HepG2 (cell line): ENCODE results near the gene CCL27. TPM values are rescaled to one million over a fixed set of nuclear protein-coding genes. Genes with fewer than 3 reads are reported as not detected.

ENCODE experiments used
- ATAC-seq: fragments of 200-7000 bp; cut with Tn5 transposase; 3 replicates; pipeline ENCODE4 v1.9.1; 2020; ENCODE audit warnings: mild to moderate bottlenecking, moderate library complexity
- BruUV-seq: library from RNA; stranded (reverse); fragments of 400-500 nt; replicated peaks from 2 replicates; lab custom pipeline; 2021; lab: Mats Ljungman, UMichigan
- CTCF ChIA-PET: fragments of 300-600 bp; formaldehyde crosslinking; extraction: SDS; loops from one replicate; lab custom pipeline; 2021; ENCODE audit warnings: low total read pairs, inconsistent platforms, low intra/inter-chr PET ratio; lab: Yijun Ruan, JAX
- POLR2A ChIA-PET: fragments of 350-600 bp; sonication (Branson Sonifier 250); formaldehyde crosslinking; loops from one replicate; lab custom pipeline; 2020; ENCODE audit warnings: antibody characterized with exemption, inconsistent platforms; lab: Yijun Ruan, JAX
- DNase-seq: peaks from one replicate; pipeline ENCODE4 v3.0.0-alpha.2; 2015; ENCODE audit warnings: low spot score
- FAIRE-seq: peaks from 3 replicates; lab custom pipeline; 2011; peaks lifted over from hg19 to GRCh38; lab: Jason Lieb, UNC
- H2AFZ ChIP-seq: one replicate; pipeline ENCODE4 v1.6.1; 2011; ENCODE audit warnings: low read length, inconsistent platforms
- H3K27ac ChIP-seq: fragments of 300-600 bp; 3 replicates; pipeline ENCODE4 v1.8.0; 2011; ENCODE audit warnings: mixed run types, mild to moderate bottlenecking, mixed read lengths, low read length, inconsistent platforms; ENCODE audit not compliant: insufficient read depth; ENCODE audit errors: extremely low read length
- H3K27me3 ChIP-seq, 2 experiments: fragments of 200-600 bp in 1 of 2; 2 replicates in 1 of 2; 3 replicates in 1 of 2; pipeline versions ENCODE4 v1.6.0 to v1.8.0; 2011; ENCODE audit warnings: low read length in 2 of 2, mild to moderate bottlenecking in 2 of 2, moderate library complexity in 2 of 2, inconsistent platforms in 1 of 2; ENCODE audit not compliant: insufficient read depth in 2 of 2, control insufficient read depth in 1 of 2
- H3K36me3 ChIP-seq, 2 experiments: fragments of 200-600 bp in 1 of 2; replicated peaks in 1 of 2; 2 replicates in 1 of 2; 3 replicates in 1 of 2; pipeline versions ENCODE4 v1.5.1 to v1.8.0; 2011; ENCODE audit warnings: low read length in 2 of 2, inconsistent platforms in 1 of 2; ENCODE audit not compliant: insufficient read depth in 2 of 2, control insufficient read depth in 1 of 2
- H3K4me1 ChIP-seq: 2 replicates; pipeline ENCODE4 v1.5.1; 2012; ENCODE audit warnings: low read length, inconsistent platforms; ENCODE audit not compliant: insufficient read depth
- H3K4me2 ChIP-seq: 2 replicates; pipeline ENCODE4 v1.6.0; 2011; ENCODE audit warnings: low read depth, low read length, inconsistent platforms
- H3K4me3 ChIP-seq, 3 experiments: fragments of 200-600 bp in 1 of 3; sonication (generic), shearing (Covaris generic) in 1 of 3; replicated peaks in 1 of 3; 2 replicates each; pipeline ENCODE4 v1.5.1; 2011 to 2016; ENCODE audit warnings: low read length in 3 of 3, inconsistent platforms in 2 of 3, low read depth in 2 of 3, mild to moderate bottlenecking in 2 of 3, control low read depth in 1 of 3, mixed read lengths in 1 of 3; ENCODE audit not compliant: insufficient read depth in 1 of 3
- H3K79me2 ChIP-seq: one replicate; pipeline ENCODE4 v1.6.1; 2011; ENCODE audit warnings: low read length, inconsistent platforms; ENCODE audit not compliant: insufficient read depth
- H3K9ac ChIP-seq: 2 replicates; pipeline ENCODE4 v1.6.0; 2011; ENCODE audit warnings: mild to moderate bottlenecking, low read depth, low read length, inconsistent platforms; ENCODE audit not compliant: insufficient read depth
- H3K9me3 ChIP-seq: 2 replicates; pipeline ENCODE4 v1.5.1; 2012; ENCODE audit warnings: mild to moderate bottlenecking, low read length
- H4K20me1 ChIP-seq: 2 replicates; pipeline ENCODE4 v1.6.0; 2011; ENCODE audit warnings: inconsistent platforms, mild to moderate bottlenecking, low read length, moderate library complexity; ENCODE audit not compliant: insufficient read depth
- AKAP8 ChIP-seq: sonication (generic); formaldehyde crosslinking; IDR thresholded peaks from 2 replicates; pipeline ENCODE4 v1.5.1; 2020; ENCODE audit warnings: mild to moderate bottlenecking, missing genetic modification reagents
- ATF2 ChIP-seq: sonication (generic); formaldehyde crosslinking; IDR thresholded peaks from 2 replicates; pipeline ENCODE4 v1.4.0; 2020; ENCODE audit warnings: missing genetic modification reagents
- ETS1 ChIP-seq: sonication (generic); formaldehyde crosslinking; IDR thresholded peaks from 2 replicates; pipeline ENCODE4 v1.4.0; 2020; ENCODE audit warnings: missing genetic modification reagents
- HOXA5 ChIP-seq: sonication (generic); formaldehyde crosslinking; IDR thresholded peaks from 2 replicates; pipeline ENCODE4 v1.4.0; 2020; ENCODE audit warnings: missing genetic modification reagents
- PRPF4 ChIP-seq: fragments of 200-400 bp; formaldehyde crosslinking; IDR thresholded peaks from 2 replicates; pipeline ENCODE4 v1.6.1; 2016; ENCODE audit warnings: low read length, low read depth; ENCODE audit not compliant: poor library complexity, severe bottlenecking
- SKI ChIP-seq: fragments of 450-650 bp; IDR thresholded peaks from one replicate; pipeline ENCODE4 v1.6.1; 2018; ENCODE audit warnings: mild to moderate bottlenecking; ENCODE audit not compliant: partially characterized antibody
- SNRNP70 ChIP-seq: fragments of 200-400 bp; formaldehyde crosslinking; IDR thresholded peaks from 2 replicates; pipeline ENCODE4 v1.6.1; 2017; ENCODE audit warnings: mild to moderate bottlenecking, low read depth, low read length, moderate library complexity
- STAT6 ChIP-seq: sonication (generic); formaldehyde crosslinking; IDR thresholded peaks from 2 replicates; pipeline ENCODE4 v1.4.0; 2020; ENCODE audit warnings: missing genetic modification reagents, mild to moderate bottlenecking, borderline replicate concordance
- THAP9 ChIP-seq: sonication (generic); formaldehyde crosslinking; IDR thresholded peaks from 2 replicates; pipeline ENCODE4; 2020; ENCODE audit warnings: missing genetic modification reagents, mild to moderate bottlenecking, borderline replicate concordance
- TSC22D2 ChIP-seq: sonication (generic); formaldehyde crosslinking; IDR thresholded peaks from 2 replicates; pipeline ENCODE4 v1.5.1; 2020; ENCODE audit warnings: missing genetic modification reagents, mild to moderate bottlenecking, borderline replicate concordance
- ZGPAT ChIP-seq: IDR thresholded peaks from 2 replicates; pipeline ENCODE4 v1.6.1; 2016; ENCODE audit warnings: mild to moderate bottlenecking
- ZNF441 ChIP-seq: sonication (generic); formaldehyde crosslinking; IDR thresholded peaks from 2 replicates; pipeline ENCODE4 v1.7.0; 2021; ENCODE audit warnings: missing genetic modification reagents, borderline replicate concordance
- WGBS: methylation state at CpG from one replicate; pipeline ENCODE4 v1.1.6; 2017; ENCODE audit warnings: low lambda C conversion rate; 5-methylcytosine and 5-hydroxymethylcytosine counted together
- in situ Hi-C: cut with HindIII; loops from 2 replicates; pipeline ENCODE4 v1.10.0; 2017; ENCODE audit warnings: low pct_unique_long_range_greater_than_20kb; ENCODE audit not compliant: extremely low pct_ligation_motif_present
- intact Hi-C: fragments of 100-400 bp; cut with micrococcal nuclease; formaldehyde crosslinking; loops from one replicate; pipeline ENCODE4 v1.10.0; 2022; ENCODE audit not compliant: unreplicated experiment
- polyA plus RNA-seq, 8 experiments: library from polyadenylated mRNA; depleted of rRNA in 3 of 8; stranded (reverse) in 7 of 8; unstranded in 1 of 8; fragments of >200 nt; fragmentation: Illumina TruSeq in 4 of 8; extraction: Trizol in 4 of 8; gene quantifications; 2 replicates each; pipeline versions ENCODE4 v1.2.1 to v1.2.3, GENCODE V29; 2011 to 2016; ENCODE audit warnings: low read depth in 4 of 8, missing spikeins in 1 of 8, mixed read lengths in 1 of 8; ENCODE audit not compliant: insufficient read depth in 1 of 8
- total RNA-seq, 5 experiments: library from RNA; depleted of rRNA; stranded (reverse); fragments of >200 nt; fragmentation: Illumina TruSeq; extraction: Trizol; gene quantifications; 2 replicates each; pipeline ENCODE4 v1.2.3, GENCODE V29; 2016; ENCODE audit warnings: low read depth in 1 of 5

CCL27 gene
- total and polyA plus RNA-seq, 2 of the 13 experiments (the other 11 are each of a cell fraction or from before 2014, with no cell fraction given): not detected

GRCh38 chr9:34684145-34684544, 21.7 kb upstream of the CCL27 start:
- Histone ChIP-seq H3K4me1 (peaks cover 35% of the 10 kb centered on the region), H4K20me1 (no peaks in the 10 kb centered on the region), H3K79me2 (no peaks in the 10 kb centered on the region), H2AFZ (no peak overlapping the region), H3K4me2 (no peak overlapping the region)
- FAIRE-seq: no peak
- WGBS: 68% methylated on average over 4 of the region's 4 CpGs
- CTCF ChIA-PET: no interaction called here
- no peak for ATAC-seq
- no peak for TF ChIP-seq PRPF4
- no peak for TF ChIP-seq ETS1 (CRISPR knock-in tag)
- TF ChIP-seq ATF2: no peak
- TF ChIP-seq AKAP8: no peak
- no peak for TF ChIP-seq ZGPAT (CRISPR knock-in tag)
- TF ChIP-seq TSC22D2 (CRISPR knock-in tag): no peak
- TF ChIP-seq ZNF441: no peak
- no peak for TF ChIP-seq STAT6
- no peak for TF ChIP-seq THAP9
- no peak for TF ChIP-seq SKI
- no peak for TF ChIP-seq SNRNP70
- no peak for TF ChIP-seq HOXA5
- TF ChIP-seq, all 625 proteins: peak for 0
- no peaks in the 10 kb centered on the region for H3K36me3 ChIP-seq
- intact Hi-C loops (no loop called here), in situ Hi-C loops (no loop called here)
- H3K27ac ChIP-seq: no peak overlapping the region
- POLR2A ChIA-PET: no interaction called here
- BruUV-seq: no TSS peak
- no peaks in the 10 kb centered on the region for H3K9me3 ChIP-seq
- DNase-seq: no peak
- no peak overlapping the region for H3K9ac ChIP-seq
- H3K27me3 ChIP-seq: no peaks in the 10 kb centered on the region
- H3K4me3 ChIP-seq: no peak overlapping the region
